ENCODE data around the gene SH3BP2. TPM values are rescaled to one million over a fixed set of nuclear protein-coding genes. Genes with fewer than 3 reads are reported as not detected.

SH3BP2 gene, protein sequence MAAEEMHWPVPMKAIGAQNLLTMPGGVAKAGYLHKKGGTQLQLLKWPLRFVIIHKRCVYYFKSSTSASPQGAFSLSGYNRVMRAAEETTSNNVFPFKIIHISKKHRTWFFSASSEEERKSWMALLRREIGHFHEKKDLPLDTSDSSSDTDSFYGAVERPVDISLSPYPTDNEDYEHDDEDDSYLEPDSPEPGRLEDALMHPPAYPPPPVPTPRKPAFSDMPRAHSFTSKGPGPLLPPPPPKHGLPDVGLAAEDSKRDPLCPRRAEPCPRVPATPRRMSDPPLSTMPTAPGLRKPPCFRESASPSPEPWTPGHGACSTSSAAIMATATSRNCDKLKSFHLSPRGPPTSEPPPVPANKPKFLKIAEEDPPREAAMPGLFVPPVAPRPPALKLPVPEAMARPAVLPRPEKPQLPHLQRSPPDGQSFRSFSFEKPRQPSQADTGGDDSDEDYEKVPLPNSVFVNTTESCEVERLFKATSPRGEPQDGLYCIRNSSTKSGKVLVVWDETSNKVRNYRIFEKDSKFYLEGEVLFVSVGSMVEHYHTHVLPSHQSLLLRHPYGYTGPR
- 24.9 and 26.3 TPM in 2 replicates for total RNA-seq

DNA sequence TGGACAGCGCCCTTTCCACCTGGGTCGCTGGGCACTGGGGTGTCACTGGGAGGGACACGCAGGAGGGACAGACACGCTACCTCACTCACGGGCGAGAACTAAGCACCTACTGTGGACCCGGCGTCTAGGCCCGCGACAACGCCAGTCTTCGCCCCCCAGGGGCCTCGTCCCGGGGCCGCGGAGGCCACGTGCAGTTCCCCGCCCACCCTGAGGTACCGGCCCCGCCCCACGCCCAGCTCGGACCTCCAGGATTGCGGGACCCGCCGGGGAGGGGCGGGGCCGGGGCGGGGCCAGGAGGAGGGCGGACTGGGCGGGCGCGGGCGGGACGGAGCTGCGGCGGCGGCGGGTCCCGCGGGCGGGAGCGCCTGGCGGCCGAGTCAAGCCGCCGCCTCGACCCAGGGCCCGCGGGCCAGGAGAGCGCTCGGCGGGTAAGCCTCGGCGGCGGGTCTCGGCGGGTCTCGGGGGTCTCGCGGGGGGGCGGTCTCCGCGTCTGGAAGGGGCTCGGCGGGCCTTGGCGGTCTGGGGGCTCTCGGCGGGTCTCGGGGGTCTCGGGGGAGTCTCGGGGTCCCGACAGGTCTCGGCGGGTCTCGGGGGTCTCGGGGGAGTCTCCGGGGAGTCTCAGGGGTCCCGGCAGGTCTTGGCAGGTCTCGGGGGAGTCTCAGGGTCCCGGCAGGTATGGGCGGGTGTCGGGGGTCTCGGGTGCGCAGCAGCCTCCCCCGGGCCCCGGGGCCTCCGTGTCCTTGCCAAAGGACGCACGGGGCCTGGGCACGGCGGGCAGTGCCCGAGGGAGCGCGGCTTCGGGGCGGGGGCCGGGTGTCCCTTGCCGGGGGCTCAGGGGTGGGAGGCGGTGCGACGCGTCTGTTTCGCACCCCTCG, at the start of gene SH3BP2:
Gene SH3BP2 (plus strand): TSS at position 375 of the 875 bp plus-strand sequence. CDS start 27,533 bp downstream, outside the sequence.
- DNase-seq (ENCODE audit: low read depth, low spot score), result no peak

DNA sequence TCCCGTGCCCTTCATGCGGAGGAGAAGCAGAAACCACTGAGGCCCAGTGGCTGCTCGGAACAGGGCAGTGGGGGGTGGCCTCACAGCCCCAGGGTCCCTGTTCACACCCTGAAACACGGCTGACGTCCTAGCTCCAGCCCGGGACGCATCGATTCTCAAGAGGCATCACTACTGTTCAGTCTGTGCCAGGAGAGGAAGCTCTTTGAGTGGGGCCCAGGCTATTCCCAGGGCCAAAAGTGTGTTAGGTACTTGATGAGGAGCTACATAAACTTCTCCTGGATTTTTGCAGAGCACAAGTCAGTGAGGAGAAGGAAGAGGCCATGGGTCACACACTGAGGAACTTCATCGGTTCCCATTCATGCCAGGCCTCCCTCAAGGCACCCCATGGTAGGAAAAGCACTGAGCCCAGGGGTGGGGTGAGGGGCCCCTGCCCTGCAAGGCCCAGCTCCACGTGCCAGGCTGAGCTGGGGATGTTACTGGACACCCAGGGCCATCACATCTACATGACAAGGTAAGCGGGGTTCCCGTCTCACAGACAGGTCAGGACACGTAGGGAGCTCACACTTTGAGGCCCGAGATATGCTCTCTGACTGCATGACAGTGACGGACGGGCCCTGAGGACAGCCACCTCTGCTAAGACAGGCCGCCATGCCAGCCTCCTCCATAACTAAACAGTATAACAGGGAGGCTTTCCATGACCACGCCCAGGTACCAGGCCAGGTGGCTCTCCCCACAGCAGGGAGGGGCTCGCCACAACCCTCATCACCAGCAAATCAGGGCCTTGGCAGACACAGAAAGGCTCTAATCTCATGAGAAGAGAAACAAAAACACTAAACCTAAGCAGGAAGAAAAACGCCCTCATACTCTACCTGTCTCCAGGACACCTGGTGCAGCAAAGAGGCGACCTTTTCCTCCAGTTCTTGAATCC, 49.1 kb upstream of the SH3BP2 start:
- DNase-seq (ENCODE audit: low read depth, low spot score), result no peak

DNA sequence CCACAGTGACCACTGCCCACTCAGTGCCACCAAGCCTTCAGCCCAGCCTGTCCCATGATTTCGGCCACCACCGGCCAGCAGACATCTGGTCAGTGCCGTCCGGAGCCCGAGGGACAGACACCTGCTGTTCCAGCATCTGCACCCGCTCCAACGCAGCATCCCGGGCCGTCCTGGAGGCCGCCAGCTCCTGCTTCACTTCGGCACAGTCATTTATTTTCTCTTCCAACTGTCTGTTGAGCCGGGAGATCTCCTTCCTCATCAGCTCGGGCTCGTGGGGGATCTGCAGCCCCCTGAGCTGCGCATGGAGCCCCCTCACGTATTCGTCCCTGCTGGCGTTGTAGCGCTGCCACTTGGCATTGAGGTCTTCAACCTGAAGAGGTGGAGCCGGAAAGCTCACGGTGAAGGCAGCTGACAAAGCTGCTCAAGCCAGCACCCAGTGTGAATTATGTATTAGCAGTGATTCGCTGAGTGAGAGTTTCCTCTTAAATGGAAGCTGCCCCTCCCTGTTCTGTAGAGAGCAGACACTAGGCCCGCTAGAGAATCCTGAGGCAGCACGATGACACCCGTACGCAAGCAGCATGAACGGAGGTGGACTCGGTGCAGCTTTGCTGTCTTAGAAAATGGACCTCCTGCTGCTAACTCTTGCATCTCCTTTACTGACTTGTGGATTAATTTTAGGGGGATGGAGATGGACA, 48.2 kb upstream of the SH3BP2 start:
- DNase-seq (ENCODE audit: low read depth, low spot score), result no peak

DNA sequence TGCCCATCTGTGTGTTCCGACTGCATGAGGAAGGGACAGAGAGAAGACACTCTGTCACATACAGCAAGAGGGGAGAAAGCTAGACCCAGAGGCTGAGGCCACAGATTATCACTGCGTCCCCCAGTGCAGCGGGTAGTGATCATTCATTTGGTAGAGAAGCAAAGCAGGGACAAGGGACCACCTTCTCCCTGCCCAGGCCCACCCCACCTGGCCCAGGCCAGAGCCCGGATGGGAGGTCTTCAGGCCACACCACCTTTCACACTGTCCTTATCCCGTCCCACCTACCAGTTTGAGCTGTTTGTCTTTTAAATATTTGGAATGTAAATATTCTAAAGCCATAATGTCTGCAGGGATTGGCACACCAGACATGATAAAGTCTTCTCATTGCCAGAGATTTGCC, 47.4 kb upstream of the SH3BP2 start:
- DNase-seq (ENCODE audit: low read depth, low spot score), result no peak

DNA sequence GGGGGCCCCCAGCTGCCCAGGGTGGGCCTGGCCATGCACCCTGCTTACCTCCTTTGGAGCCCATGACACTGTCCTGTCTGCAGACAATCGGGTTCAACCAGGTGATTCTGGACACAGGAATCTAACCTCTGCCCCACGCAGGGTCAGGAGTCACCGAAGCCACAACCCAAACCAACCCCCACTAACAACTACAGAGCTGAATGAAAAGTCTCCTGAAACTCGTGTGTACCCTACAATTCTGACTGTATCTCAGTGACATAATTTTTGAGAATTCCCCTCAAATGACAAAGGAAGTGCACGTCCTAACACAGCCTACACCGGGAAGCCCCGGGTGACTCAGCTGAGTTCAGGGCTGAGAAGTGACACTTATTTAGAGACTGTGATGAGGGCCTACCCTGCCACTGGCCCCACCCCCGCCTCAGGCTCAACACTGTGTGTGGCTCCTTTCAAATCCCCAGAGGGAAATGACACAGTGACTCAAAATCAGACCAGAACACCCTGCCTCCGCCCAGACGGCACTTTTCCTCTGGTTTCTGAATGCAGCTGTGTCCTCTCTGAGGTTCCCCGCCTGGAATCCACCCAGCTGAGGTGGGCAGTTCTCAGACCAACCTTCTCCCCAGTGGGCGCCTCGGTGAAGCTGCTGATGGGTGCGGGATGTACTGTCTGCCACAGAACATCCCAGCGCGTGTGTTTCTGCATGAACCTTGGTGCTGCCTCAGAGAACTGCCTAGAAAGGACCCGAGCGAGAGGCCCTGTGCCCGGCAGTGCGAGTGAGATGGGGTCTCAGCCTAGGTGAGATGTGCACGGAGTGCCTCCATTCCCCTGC, 46.7 kb upstream of the SH3BP2 start:
- DNase-seq (ENCODE audit: low read depth, low spot score), result no peak

DNA sequence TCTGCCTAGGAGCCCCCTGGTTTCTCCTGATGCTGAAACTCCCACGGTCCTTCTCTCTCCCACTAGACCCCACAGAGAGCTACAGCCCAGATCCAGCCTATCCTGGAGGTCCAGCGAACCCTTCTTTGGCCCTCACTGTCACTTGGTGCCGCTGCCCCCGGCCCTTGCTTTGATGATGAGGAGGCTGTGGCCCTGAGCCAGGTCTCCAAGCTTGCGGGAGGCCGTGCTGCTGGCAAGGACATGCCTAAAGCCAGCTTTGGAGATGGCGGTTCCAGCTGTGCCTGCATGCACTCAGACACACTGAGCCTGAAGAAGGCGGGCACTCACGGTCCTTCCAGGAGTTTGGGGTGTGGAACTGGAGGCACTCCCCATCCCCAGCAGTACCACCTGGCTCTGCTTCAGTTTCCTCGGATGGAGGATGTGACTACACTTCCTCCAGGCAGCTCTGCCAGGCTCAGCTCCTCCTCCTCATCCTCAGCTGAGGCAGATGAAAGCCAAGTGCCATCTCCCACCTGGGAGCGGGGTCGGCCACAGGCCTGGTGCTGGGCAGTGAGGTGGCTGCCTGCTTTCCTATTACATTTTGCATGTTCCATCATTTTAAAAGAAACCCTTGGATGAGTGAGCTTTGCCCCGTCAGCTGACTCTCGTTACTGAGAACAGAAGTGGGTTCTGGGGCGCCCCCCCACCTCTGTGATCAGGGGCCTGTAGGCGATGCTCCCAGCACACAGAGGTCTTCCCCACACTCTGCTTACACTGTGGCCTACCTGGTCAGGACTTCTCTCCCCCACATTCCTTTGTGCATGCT, 45.8 kb upstream of the SH3BP2 start:
- DNase-seq (ENCODE audit: low read depth, low spot score), result no peak

DNA sequence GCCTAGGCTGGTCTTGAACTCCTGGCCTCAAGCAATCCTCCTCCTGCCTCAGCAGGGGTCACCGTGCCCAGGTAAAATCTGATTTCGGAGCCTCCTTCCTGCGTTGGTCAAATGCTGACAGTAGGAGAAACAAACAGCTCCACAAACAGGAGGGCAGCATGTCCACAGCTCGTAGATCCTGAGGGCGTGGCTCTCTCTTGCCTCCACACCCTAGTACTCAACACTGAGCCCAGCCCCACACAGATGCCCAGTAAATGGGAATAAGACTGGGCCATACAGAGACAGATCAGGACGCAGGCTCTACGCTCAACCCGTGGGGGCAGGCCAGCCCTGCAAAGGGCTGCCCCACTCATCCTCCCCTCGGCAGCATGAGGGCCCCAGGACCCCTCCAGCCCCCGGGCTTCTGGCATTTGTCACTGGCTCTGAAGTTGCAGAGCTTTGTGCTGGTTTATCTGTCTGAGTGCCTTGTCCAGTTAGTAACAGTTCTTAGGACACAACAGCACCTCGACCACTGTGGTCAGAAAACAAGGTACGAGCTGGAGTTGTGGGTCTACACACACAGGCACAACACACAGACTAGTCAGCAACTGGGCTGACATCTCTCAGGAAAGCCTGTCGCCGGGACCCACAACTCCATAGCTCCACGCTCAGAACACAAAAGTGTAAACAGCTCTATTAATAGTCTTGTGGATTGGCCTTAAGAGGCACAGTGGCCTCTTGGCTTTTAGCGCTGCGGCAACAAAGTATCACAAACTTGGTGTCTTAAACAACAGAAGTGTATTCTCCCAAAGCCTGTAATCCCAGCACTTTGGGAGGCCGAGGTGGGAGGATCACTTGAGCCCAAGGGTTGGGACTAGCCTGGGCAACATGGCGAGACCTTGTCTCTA, 41.9 kb upstream of the SH3BP2 start:
- DNase-seq (ENCODE audit: low read depth, low spot score), result no peak

DNA sequence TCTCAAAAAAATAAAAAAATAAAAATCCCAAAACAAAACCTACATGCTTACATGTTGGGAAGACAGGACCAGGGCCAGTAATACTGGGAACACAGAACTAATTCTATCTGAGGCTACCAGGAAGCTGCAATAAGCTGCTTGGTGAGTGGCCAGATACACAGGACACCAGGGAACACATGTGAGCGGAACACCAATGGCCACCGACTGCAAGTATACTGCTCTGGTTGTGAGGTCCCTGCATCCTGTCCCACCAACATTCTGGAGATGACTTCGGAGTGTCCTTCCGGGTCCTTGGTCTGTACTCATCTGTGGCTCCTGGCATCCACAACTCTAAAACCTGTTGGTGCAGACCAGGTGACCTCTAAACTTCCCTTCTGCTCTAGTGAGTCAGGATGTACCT, 39.4 kb upstream of the SH3BP2 start:
- no peak for DNase-seq (ENCODE audit: low read depth, low spot score)

DNA sequence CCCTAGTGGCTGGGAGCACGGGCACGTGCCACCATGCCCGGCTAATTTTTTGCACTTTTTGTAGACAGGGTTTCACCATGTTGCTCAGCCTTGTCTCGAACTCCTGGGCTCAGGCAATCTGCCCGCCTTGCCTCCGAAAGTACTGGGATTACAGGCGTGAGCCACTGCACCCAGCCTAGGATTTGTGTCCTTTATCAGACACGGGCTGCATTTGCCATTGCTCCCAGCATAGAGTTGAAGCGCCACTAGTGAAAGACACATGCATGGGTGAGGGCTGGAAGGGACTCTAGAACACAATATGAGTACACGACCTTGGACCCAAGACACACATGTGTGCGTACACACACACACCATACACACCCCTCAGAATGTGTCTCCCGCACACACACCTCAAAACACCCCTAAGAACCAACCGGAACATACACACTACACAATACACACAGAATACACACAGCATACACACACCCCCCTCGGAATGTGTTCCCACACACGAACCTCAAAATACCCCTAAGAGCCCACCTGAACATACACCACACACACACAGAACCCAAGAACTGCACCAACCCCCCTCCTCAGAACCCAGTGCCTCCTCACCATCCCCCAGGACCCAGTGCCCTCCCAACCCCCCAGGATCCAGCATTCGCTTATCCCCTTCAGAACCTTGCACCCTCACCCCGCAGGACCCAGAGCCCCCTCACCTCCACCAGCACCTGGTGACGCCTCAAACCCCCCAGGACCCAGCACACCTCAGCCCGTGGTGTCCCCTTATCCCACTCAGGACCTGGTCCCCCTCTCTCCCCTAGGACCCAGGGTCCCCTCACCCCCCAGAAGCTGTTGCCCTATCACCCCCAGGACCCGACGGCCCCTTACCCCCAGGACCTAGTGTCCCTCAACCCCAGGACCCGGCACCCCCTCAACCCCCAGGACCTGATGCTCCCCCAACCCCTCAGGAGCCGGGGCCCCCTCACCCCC, 37.8 kb upstream of the SH3BP2 start:
- DNase-seq (ENCODE audit: low read depth, low spot score), result no peak

DNA sequence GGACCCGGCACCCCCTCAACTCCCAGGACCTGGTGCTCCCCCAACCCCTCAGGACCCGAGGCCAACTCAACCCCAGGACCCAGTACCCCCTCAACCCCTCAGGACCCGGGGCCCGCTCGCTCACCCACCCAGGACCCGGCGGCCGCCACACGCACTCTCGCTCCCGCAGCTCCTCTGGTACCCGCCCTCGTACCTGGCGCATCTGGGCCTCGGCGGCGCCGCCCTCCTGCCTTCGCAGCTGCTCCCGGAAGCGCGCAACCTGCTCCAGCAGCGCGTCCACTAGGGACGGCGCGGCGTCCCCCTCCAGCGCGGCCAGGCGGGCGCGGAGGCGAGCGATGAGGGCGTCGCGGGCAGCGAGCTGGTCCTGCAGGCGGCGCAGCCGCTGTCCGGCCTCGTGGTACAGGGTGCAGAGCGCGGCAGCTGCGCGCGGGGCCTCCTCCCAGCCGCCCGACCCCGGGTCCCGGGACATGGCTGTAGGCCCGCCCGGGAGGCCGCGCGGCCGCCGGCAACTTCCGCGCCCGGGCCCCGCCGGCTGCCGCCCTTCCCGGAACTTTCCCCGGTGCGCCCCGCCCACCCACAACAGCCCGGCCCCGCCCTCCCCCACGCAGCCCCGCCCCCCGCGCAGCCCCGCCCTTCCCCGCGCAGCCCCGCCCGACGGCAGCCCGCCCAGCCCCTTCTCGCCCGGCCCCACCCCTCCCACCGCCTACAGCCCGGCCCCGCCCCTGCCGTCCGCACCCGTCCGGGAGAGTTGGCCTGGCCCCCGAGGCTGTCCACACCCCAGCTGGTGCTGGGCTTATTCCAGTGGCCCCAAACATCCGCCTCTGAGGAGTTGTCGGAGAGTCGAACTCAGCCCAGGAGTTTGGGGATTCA, 36.8 kb upstream of the SH3BP2 start, which contains the start of gene TNIP2:
Gene TNIP2 (minus strand): TSS at position 516 of the 870 bp plus-strand sequence. CDS start 47 bp downstream, at position 469.
- no peak for DNase-seq (ENCODE audit: low read depth, low spot score)

DNA sequence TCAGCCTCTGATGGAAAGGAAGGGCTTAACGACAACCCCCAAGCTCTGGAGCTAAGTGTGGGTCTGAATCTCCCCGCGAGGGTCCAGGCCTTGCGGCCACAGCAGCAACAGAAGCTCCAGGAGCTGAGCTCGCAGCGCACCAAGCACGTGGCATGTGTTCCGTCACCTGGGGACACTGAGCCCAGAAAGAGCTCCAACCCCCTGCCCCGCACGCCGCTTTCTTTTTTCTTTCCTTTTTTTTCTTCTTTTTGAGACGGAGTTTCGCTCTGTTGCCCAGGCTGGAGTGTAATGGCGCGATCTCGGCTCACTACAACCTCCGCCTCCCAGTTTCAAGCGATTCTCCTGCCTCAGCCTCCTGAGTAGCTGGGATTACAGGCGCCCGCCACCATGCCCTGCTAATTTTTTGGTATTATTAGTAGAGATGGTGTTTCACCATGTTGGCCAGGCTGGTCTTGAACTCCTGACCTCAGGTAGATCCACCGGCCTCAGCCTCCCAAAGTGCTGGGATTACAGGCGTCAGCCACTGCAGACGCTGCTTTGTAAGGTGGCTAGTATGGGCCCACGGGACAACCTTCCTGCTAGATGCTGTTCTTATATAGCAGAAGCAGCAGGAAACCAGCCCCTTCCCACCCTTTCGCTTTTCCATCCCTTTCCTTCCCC, 36.1 kb upstream of the SH3BP2 start:
- no peak for DNase-seq (ENCODE audit: low read depth, low spot score)

DNA sequence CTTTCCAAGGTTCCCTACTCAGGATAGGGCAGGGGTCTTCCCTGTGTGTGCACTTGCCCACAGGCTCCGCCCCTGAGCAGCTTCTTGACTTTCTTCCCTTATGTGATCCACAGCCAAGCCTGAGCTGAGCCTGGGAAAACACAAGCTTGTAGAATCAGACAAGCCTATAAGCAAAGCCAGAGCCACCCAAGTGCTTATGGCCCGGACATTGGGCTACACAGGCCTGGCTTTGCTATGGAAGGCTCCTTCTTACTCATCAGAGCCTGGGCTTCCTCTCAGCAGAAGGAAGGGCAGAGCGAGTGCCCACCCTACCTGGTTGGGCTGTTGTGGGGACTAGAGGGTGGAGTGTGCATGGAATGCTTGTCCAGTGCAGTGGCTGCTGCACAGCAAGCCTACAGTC, 35.5 kb upstream of the SH3BP2 start:
- no peak for DNase-seq (ENCODE audit: low read depth, low spot score)

DNA sequence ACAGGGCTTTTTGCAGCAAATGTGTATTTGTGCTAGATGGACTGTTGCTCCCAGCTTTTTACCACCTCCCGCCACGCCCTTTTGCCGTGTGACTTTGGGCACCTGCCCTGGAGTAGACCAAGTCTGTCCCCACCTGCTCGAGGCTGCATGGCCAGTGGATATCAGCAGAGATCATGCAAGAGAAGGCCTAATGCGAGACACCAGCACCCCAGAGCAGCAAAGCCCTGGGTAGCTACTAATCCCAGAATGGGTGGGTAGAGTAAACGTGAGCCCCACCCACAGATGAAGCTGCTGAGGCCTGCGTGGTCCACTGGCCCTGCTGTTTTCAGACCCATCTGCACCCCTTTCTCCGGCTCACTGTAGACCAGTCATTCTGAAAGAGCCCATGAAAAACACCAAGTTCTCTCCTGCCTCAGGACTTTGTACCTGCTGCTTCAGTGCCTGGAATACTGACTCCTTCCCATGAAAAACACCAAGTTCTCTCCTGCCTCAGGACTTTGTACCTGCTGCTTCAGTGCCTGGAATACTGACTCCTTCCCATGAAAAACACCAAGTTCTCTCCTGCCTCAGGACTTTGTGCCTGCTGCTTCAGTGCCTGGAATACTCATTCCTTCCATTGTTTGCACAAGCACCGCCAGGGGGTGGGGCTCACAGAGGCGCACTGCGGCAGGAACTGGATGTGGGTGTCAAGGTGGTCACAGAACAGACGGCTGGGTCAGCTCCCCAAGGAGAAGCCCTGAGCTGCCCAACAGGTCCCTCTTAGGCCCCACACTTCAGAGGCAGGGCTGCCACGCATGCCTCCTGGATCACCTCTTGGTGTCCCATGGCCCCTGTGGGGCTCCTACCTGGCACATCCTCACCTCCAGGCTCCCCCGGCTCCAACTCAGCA, 31.6 kb upstream of the SH3BP2 start:
- DNase-seq (ENCODE audit: low read depth, low spot score), result no peak

DNA sequence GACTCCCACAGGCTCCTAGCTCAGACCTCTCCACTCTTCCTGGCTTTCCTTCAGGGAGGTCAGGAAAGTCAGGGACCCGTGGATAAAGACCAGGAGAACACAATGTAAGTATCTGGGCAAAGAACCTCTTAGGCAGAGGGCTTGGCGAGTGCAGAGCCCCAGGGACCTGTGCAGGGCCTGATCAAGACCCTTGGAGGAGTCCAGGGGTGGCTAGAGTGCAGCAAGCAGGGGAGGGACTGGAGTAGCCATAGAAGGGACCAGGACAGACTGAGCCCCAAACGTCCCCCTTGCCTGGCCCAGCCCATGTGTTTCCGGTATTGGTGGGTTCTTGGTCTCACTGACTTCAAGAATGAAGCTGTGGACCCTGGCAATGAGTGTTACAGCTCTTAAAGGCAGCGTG, 30.8 kb upstream of the SH3BP2 start:
- no peak for DNase-seq (ENCODE audit: low read depth, low spot score)

Data from pulmonary artery endothelial cell (primary cell).